Left lung (tissue), 10 donors: ENCODE measurements around the gene OSTC. TPM values are rescaled to one million over a fixed set of nuclear protein-coding genes. Genes with fewer than 3 reads are reported as not detected.

Source experiments
- ATAC-seq: fragments of 200-7000 bp; cut with Tn5 transposase; one replicate; pipeline ENCODE4 v1.9.1; 2020; ENCODE audit warnings: moderate library complexity
- DNase-seq, 4 donors: peaks; one replicate each; pipeline ENCODE4 v3.0.0-alpha.2; 2013 to 2020
- H3K27ac ChIP-seq, 2 donors: fragments of 200-600 bp; sonication (generic) in 1 of 2; one replicate each; pipeline versions ENCODE4 v1.5.0 to v1.8.0; 2020 to 2021
- H3K27me3 ChIP-seq, 2 donors: fragments of 200-600 bp; sonication (generic) in 1 of 2; one replicate each; pipeline versions ENCODE4 v1.5.0 to v1.8.0; 2020 to 2021
- H3K36me3 ChIP-seq, 2 donors: fragments of 200-600 bp; sonication (generic) in 1 of 2; one replicate each; pipeline versions ENCODE4 v1.5.0 to v1.8.0; 2020 to 2021
- H3K4me1 ChIP-seq, 2 donors: fragments of 200-600 bp; one replicate each; pipeline ENCODE4 v1.8.0; 2021
- H3K4me3 ChIP-seq, 2 donors: fragments of 200-600 bp; sonication (generic) in 1 of 2; one replicate each; pipeline versions ENCODE4 v1.5.0 to v1.8.0; 2020 to 2021; ENCODE audit warnings: mild to moderate bottlenecking in 1 of 2
- H3K9me3 ChIP-seq, 2 donors: fragments of 200-600 bp; sonication (generic) in 1 of 2; one replicate each; pipeline versions ENCODE4 v1.5.0 to v1.8.0; 2020 to 2021
- intact Hi-C, 2 donors: fragments of 100-400 bp; cut with DNase I; formaldehyde crosslinking; loops; one replicate each; pipeline versions ENCODE4 v1.11.2 to v1.14.2; 2022
- polyA plus RNA-seq, 6 donors: library from polyadenylated mRNA; unstranded; fragments of 120-200 nt; gene quantifications; one replicate each; pipeline ENCODE4 v1.2.1, GENCODE V29; 2013; ENCODE audit not compliant: insufficient read length in 6 of 6
- total RNA-seq, 2 donors: library from RNA; stranded (reverse); fragmentation: NEBNext Ultra II Directional; extraction: Animal tissue kit (Norgen Biotek cat#: 25700); gene quantifications; one replicate each; pipeline ENCODE4 v1.2.1, GENCODE V29; 2021
- TF ChIP-seq, protein P1 (sequence below), 2 donors: fragments of 200-600 bp; sonication (generic) in 1 of 2; IDR thresholded peaks; one replicate each; pipeline versions ENCODE4 v1.5.0 to v1.8.0; 2021; ENCODE audit warnings: antibody characterized with exemption in 2 of 2
- donor health status: DM: no; HTN: yes; CAD: no.
- donor health status: DM: no; HTN: no; CAD: no.

Gene OSTC
- total and polyA plus RNA-seq, 8 donors: 133 to 280 (median 251) TPM

- Histone ChIP-seq H3K27me3 (no peaks in the 10 kb centered on the region), H3K9me3 (no peaks in the 10 kb centered on the region), H3K4me1 (no peaks in the 10 kb centered on the region), H3K36me3 (peaks cover 0 to 39% of the 10 kb centered on the region in 2 donors), H3K27ac (no peak overlapping the region), H3K4me3 (no peak overlapping the region)
- TF ChIP-seq, protein P1, sequence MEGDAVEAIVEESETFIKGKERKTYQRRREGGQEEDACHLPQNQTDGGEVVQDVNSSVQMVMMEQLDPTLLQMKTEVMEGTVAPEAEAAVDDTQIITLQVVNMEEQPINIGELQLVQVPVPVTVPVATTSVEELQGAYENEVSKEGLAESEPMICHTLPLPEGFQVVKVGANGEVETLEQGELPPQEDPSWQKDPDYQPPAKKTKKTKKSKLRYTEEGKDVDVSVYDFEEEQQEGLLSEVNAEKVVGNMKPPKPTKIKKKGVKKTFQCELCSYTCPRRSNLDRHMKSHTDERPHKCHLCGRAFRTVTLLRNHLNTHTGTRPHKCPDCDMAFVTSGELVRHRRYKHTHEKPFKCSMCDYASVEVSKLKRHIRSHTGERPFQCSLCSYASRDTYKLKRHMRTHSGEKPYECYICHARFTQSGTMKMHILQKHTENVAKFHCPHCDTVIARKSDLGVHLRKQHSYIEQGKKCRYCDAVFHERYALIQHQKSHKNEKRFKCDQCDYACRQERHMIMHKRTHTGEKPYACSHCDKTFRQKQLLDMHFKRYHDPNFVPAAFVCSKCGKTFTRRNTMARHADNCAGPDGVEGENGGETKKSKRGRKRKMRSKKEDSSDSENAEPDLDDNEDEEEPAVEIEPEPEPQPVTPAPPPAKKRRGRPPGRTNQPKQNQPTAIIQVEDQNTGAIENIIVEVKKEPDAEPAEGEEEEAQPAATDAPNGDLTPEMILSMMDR (IDR thresholded peaks at IDR 0.05): no peak
- ATAC-seq (no peak), DNase-seq (no peak)
- intact Hi-C loops: no loop called here
Measured at GRCh38 chr4:108637856-108638255, 12.5 kb upstream of the OSTC start.

DNA sequence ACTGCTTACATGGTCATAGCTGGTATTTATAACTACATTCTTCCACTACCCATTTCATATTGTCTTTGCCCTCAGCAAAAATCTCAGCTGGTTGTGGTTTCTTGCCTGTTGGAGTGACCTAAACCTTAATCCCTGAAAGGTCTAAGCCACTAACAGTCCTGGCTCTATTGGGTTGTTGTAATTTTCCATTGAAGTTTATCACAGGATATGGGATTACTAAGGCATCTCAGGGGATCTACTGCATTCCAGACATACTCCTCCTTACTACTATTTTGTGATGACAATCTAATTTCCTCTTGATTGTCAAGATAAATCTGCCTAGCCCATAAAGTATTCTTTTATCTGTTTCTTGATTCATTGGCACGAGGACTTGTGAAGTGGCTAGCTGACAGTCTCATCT is 6.2 kb upstream of the OSTC start:
- intact Hi-C loops: no loop called here
- H3K27ac ChIP-seq: no peak overlapping the region
- DNase-seq: no peak
- no peaks in the 10 kb centered on the region for H3K9me3 ChIP-seq
- H3K36me3 ChIP-seq: no peaks in the 10 kb centered on the region
- TF ChIP-seq, protein P1 (IDR thresholded peaks at IDR 0.05): no peak
- H3K4me1 ChIP-seq: no peaks in the 10 kb centered on the region
- ATAC-seq: no peak
- H3K27me3 ChIP-seq: no peaks in the 10 kb centered on the region
- H3K4me3 ChIP-seq: no peak overlapping the region

GRCh38 chr4:108646706-108647105 is 3.7 kb upstream of the OSTC start:
- H3K4me1 ChIP-seq: peaks cover under 1 to 13% of the 10 kb centered on the region in 2 donors
- no peak overlapping the region for H3K4me3 ChIP-seq
- H3K27ac ChIP-seq: no peak overlapping the region
- no peak for DNase-seq
- no peaks in the 10 kb centered on the region for H3K9me3 ChIP-seq
- no peaks in the 10 kb centered on the region for H3K27me3 ChIP-seq
- no peak for ATAC-seq
- no peaks in the 10 kb centered on the region for H3K36me3 ChIP-seq
- TF ChIP-seq, protein P1 (IDR thresholded peaks at IDR 0.05): no peak
- intact Hi-C loops: no loop called here

DNA sequence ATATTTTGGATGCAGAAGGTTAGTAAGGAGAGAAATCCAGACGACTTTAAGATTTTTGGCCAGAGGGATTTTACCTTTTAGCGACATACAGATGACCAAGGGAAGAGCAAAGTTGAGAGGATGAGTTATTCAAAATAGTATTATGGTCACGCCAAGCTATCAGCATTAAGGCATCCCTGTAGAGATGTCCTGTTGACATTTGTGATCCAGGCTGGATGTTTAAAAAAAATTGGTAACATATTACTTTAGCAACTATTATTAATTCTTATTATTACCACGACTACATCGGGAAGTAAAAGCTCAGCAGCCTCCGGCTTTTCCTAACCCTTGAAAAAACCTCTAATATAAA is 562 bp upstream of the OSTC start:
- no peaks in the 10 kb centered on the region for H3K36me3 ChIP-seq
- peak overlapping the region; percentile 68 to 82 for H3K4me3 ChIP-seq
- H3K27ac ChIP-seq: peak overlapping the region in 1 of 2 donors; percentile 82
- H3K27me3 ChIP-seq: no peaks in the 10 kb centered on the region
- TF ChIP-seq, protein P1 (IDR thresholded peaks at IDR 0.05): no peak
- H3K4me1 ChIP-seq: peaks cover 11 to 29% of the 10 kb centered on the region in 2 donors
- intact Hi-C loops: no loop called here
- DNase-seq: no peak
- no peak for ATAC-seq
- H3K9me3 ChIP-seq: no peaks in the 10 kb centered on the region

DNA sequence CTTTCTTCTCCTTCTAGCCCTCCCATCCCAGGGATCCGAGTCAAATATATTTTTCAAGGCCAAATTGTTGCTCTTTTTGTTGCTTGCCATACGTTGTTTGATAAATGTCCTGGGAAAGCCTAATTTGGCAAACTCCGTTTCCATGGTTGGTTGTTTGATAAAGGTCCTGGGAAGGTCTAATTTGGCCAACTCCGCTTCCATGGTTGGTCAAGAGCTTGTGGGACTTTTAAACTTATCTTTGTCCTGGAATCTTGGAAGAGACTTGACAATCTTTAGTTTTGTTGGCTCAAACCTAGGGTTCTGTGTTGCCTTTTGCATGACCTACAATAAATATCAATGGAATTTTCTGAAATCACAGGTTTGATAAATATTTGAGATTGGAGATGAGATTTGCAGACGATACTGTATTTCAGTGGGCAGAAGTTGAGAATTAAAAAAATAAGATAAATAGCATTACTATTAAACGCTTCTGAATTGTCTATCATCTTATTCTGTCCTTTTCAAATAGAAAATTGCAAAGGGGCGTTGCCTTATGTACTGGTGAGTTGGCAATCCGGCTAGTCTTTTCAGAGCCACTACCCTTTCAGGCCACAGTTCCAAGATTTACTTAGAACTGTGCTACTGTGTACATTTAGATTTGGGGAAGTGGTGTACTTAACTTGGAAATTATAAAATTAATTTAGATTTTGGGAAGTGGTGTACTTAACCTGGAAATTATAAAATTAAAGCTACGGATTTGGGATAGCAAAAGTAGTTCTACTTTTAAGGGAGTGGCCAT is 804 bp downstream of the OSTC start:
- no peaks in the 10 kb centered on the region for H3K27me3 ChIP-seq
- peak overlapping the region; percentile 68 to 82 for H3K4me3 ChIP-seq
- intact Hi-C loops: no loop called here
- H3K27ac ChIP-seq: peak overlapping the region; percentile 72 to 82
- TF ChIP-seq, protein P1 (IDR thresholded peaks at IDR 0.05): no peak
- DNase-seq (peak in 1 of 4 donors; percentile 15), ATAC-seq (peak; percentile 68)
- peaks cover 11 to 29% of the 10 kb centered on the region in 2 donors for H3K4me1 ChIP-seq
- peaks cover 0 to 9% of the 10 kb centered on the region in 2 donors for H3K36me3 ChIP-seq
- H3K9me3 ChIP-seq: no peaks in the 10 kb centered on the region
